ENCODE results near the gene CTDSP2. TPM values are rescaled to one million over a fixed set of nuclear protein-coding genes. Genes with fewer than 3 reads are reported as not detected.
"Not testable (repeated sequence)": the region's sequence is repeated elsewhere in the genome, so short reads cannot be mapped to it uniquely, and the experiment has no call there.

The CTDSP2 gene
- total RNA-seq, 2 donors from 2014 or later, result 108 to 109 TPM

- no peak overlapping the region for H3K4me3 Mint-ChIP-seq
- ATAC-seq (replicated peaks in 1 of 2) (no peak), DNase-seq (no peak)
- no peaks in the 10 kb centered on the region for H3K27me3 Mint-ChIP-seq (ENCODE audit: low read depth)
- peaks cover 1 to 13% of the 10 kb centered on the region in 2 donors for H3K36me3 Mint-ChIP-seq (ENCODE audit: insufficient read depth in 2 of 2)
- peaks cover 20% of the 10 kb centered on the region for H3K4me1 Mint-ChIP-seq (ENCODE audit: low read depth)
- H3K9me3 Mint-ChIP-seq, result no peaks in the 10 kb centered on the region
- H3K27ac Mint-ChIP-seq, result peak overlapping the region; percentile 97
These were observed 65.3 kb downstream of the CTDSP2 start for GRCh38 chr12:57781244-57781643.

- Mint-ChIP-seq H3K4me3 (no peak overlapping the region), H3K27me3 (ENCODE audit: low read depth) (no peaks in the 10 kb centered on the region), H3K9me3 (no peaks in the 10 kb centered on the region), H3K36me3 (ENCODE audit: insufficient read depth in 2 of 2) (peaks cover 6 to 11% of the 10 kb centered on the region in 2 donors), H3K27ac (no peak overlapping the region), H3K4me1 (ENCODE audit: low read depth) (peaks cover 20% of the 10 kb centered on the region)
- ATAC-seq (replicated peaks in 1 of 2) (no peak), DNase-seq (no peak)
These were observed 66.1 kb downstream of the CTDSP2 start for GRCh38 chr12:57780284-57780897.

- H3K27ac Mint-ChIP-seq, result peak overlapping the region; percentile 17
These were observed 66.8 kb downstream of the CTDSP2 start for GRCh38 chr12:57779736-57780135.

GRCh38 chr12:57777911-57778310 lies 68.6 kb downstream of the CTDSP2 start:
- DNase-seq, result no peak
- Mint-ChIP-seq H3K36me3 (ENCODE audit: insufficient read depth in 2 of 2) (peaks cover 6% of the 10 kb centered on the region in 2 donors), H3K9me3 (no peaks in the 10 kb centered on the region)

More at GRCh38 chr12:57779736-57780135, 66.8 kb downstream of the CTDSP2 start:
- DNase-seq, result no peak
- Mint-ChIP-seq H3K9me3 (no peaks in the 10 kb centered on the region), H3K27me3 (ENCODE audit: low read depth) (no peaks in the 10 kb centered on the region), H3K4me1 (ENCODE audit: low read depth) (peaks cover 20% of the 10 kb centered on the region), H3K4me3 (no peak overlapping the region), H3K36me3 (ENCODE audit: insufficient read depth in 2 of 2) (peaks cover 6 to 11% of the 10 kb centered on the region in 2 donors)
- ATAC-seq (replicated peaks in 1 of 2), result no peak

GRCh38 chr12:57777367-57777766 lies 69.2 kb downstream of the CTDSP2 start:
- H3K4me1 Mint-ChIP-seq (ENCODE audit: low read depth), result peaks cover 22% of the 10 kb centered on the region
- H3K9me3 Mint-ChIP-seq, result no peaks in the 10 kb centered on the region
- H3K27me3 Mint-ChIP-seq (ENCODE audit: low read depth), result no peaks in the 10 kb centered on the region

More at GRCh38 chr12:57777911-57778310, 68.6 kb downstream of the CTDSP2 start:
- no peak overlapping the region for H3K4me3 Mint-ChIP-seq
- H3K27me3 Mint-ChIP-seq (ENCODE audit: low read depth), result no peaks in the 10 kb centered on the region
- no peak for ATAC-seq (replicated peaks in 1 of 2)
- no peak overlapping the region for H3K27ac Mint-ChIP-seq
- H3K4me1 Mint-ChIP-seq (ENCODE audit: low read depth), result peaks cover 24% of the 10 kb centered on the region

GRCh38 chr12:57776247-57776587 lies 70.3 kb downstream of the CTDSP2 start:
- H3K9me3 Mint-ChIP-seq, result no peaks in the 10 kb centered on the region
- H3K4me3 Mint-ChIP-seq, result no peak overlapping the region
- no peak overlapping the region for H3K27ac Mint-ChIP-seq
- H3K27me3 Mint-ChIP-seq (ENCODE audit: low read depth), result no peaks in the 10 kb centered on the region
- H3K36me3 Mint-ChIP-seq (ENCODE audit: insufficient read depth in 2 of 2), result peaks cover 6 to 8% of the 10 kb centered on the region in 2 donors
- DNase-seq (no peak), ATAC-seq (replicated peaks in 1 of 2) (no peak)
- peaks cover 20% of the 10 kb centered on the region for H3K4me1 Mint-ChIP-seq (ENCODE audit: low read depth)

More at GRCh38 chr12:57777367-57777766, 69.2 kb downstream of the CTDSP2 start:
- no peak overlapping the region for H3K4me3 Mint-ChIP-seq
- H3K27ac Mint-ChIP-seq, result no peak overlapping the region
- peaks cover 3 to 6% of the 10 kb centered on the region in 2 donors for H3K36me3 Mint-ChIP-seq (ENCODE audit: insufficient read depth in 2 of 2)
- DNase-seq (no peak), ATAC-seq (replicated peaks in 1 of 2) (no peak)

GRCh38 chr12:57775563-57776246 lies 70.8 kb downstream of the CTDSP2 start:
- Mint-ChIP-seq H3K36me3 (ENCODE audit: insufficient read depth in 2 of 2) (peaks cover 6 to 8% of the 10 kb centered on the region in 2 donors), H3K9me3 (no peaks in the 10 kb centered on the region), H3K27me3 (ENCODE audit: low read depth) (no peaks in the 10 kb centered on the region), H3K4me1 (ENCODE audit: low read depth) (peaks cover 25% of the 10 kb centered on the region), H3K4me3 (no peak overlapping the region), H3K27ac (no peak overlapping the region)
- ATAC-seq (replicated peaks in 1 of 2), result no peak
- no peak for DNase-seq

GRCh38 chr12:57775044-57775443 lies 71.5 kb downstream of the CTDSP2 start:
- H3K27me3 Mint-ChIP-seq (ENCODE audit: low read depth), result no peaks in the 10 kb centered on the region
- H3K9me3 Mint-ChIP-seq, result no peaks in the 10 kb centered on the region
- no peak overlapping the region for H3K4me3 Mint-ChIP-seq
- DNase-seq (no peak), ATAC-seq (replicated peaks in 1 of 2) (no peak)
- H3K27ac Mint-ChIP-seq, result no peak overlapping the region
- peaks cover 6 to 11% of the 10 kb centered on the region in 2 donors for H3K36me3 Mint-ChIP-seq (ENCODE audit: insufficient read depth in 2 of 2)
- peaks cover 32% of the 10 kb centered on the region for H3K4me1 Mint-ChIP-seq (ENCODE audit: low read depth)

GRCh38 chr12:57774634-57775033 lies 71.9 kb downstream of the CTDSP2 start:
- not testable (repeated sequence) for ATAC-seq (replicated peaks in 1 of 2); H3K9me3 Mint-ChIP-seq; H3K27ac Mint-ChIP-seq; H3K27me3 Mint-ChIP-seq (ENCODE audit: low read depth); H3K4me3 Mint-ChIP-seq; DNase-seq
- Mint-ChIP-seq H3K4me1 (ENCODE audit: low read depth) (peaks cover 36% of the 10 kb centered on the region), H3K36me3 (ENCODE audit: insufficient read depth in 2 of 2) (peaks cover 6 to 15% of the 10 kb centered on the region in 2 donors)

- Mint-ChIP-seq H3K27ac (peak within 1 kb of the TSS; percentile 82), H3K4me1 (ENCODE audit: low read depth) (peaks cover 36% of the 10 kb centered on the region), H3K36me3 (ENCODE audit: insufficient read depth in 2 of 2) (peaks cover 5 to 17% of the 10 kb centered on the region in 2 donors), H3K9me3 (no peaks in the 10 kb centered on the region), H3K27me3 (ENCODE audit: low read depth) (no peaks in the 10 kb centered on the region), H3K4me3 (peak within 1 kb of the TSS; percentile 83 to 100)
- DNase-seq (peak; percentile 38 to 47), ATAC-seq (replicated peaks in 1 of 2) (peak; percentile 37 to 58)
These were observed 73.9 kb downstream of the CTDSP2 start, which contains the start of gene EEF1AKMT3 for GRCh38 chr12:57772429-57773322. TSS of gene EEF1AKMT3 (plus strand) at chr12:57772614. CDS start at chr12:57772725, 111 bp downstream.

- peak; percentile 91 to 93 for DNase-seq
- no peaks in the 10 kb centered on the region for H3K27me3 Mint-ChIP-seq (ENCODE audit: low read depth)
- no peaks in the 10 kb centered on the region for H3K9me3 Mint-ChIP-seq
- peak within 1 kb of the TSS; percentile 83 to 100 for H3K4me3 Mint-ChIP-seq
- ATAC-seq (replicated peaks in 1 of 2), result peak; percentile 91 to 92
- peaks cover 5 to 17% of the 10 kb centered on the region in 2 donors for H3K36me3 Mint-ChIP-seq (ENCODE audit: insufficient read depth in 2 of 2)
- H3K27ac Mint-ChIP-seq, result peak within 1 kb of the TSS; percentile 82
- peaks cover 36% of the 10 kb centered on the region for H3K4me1 Mint-ChIP-seq (ENCODE audit: low read depth)
These were observed 74.6 kb downstream of the CTDSP2 start, which contains the start of gene METTL1 for GRCh38 chr12:57771873-57772428. TSS of gene METTL1 (minus strand) at chr12:57772105. CDS start at chr12:57772083, 22 bp downstream.

- Mint-ChIP-seq H3K27ac (peak overlapping the region; percentile 82), H3K4me3 (peak overlapping the region; percentile 83 to 100), H3K36me3 (ENCODE audit: insufficient read depth in 2 of 2) (peaks cover 5 to 17% of the 10 kb centered on the region in 2 donors), H3K27me3 (ENCODE audit: low read depth) (no peaks in the 10 kb centered on the region), H3K9me3 (no peaks in the 10 kb centered on the region), H3K4me1 (ENCODE audit: low read depth) (peaks cover 41% of the 10 kb centered on the region)
- peak; percentile 71 to 75 for ATAC-seq (replicated peaks in 1 of 2)
- peak; percentile 88 to 92 for DNase-seq
These were observed 75.2 kb downstream of the CTDSP2 start for GRCh38 chr12:57771236-57771872.

All from activated T-cell treated with anti-CD3 and anti-CD28 coated beads, Interleukin-2, amount 50 U/mL, for 72 hours (primary cell).